ENCODE measurements around the gene DDHD1.
"Not testable (repeated sequence)": the region's sequence is repeated elsewhere in the genome, so short reads cannot be mapped to it uniquely, and the experiment has no call there.

DDHD1 gene

DNA sequence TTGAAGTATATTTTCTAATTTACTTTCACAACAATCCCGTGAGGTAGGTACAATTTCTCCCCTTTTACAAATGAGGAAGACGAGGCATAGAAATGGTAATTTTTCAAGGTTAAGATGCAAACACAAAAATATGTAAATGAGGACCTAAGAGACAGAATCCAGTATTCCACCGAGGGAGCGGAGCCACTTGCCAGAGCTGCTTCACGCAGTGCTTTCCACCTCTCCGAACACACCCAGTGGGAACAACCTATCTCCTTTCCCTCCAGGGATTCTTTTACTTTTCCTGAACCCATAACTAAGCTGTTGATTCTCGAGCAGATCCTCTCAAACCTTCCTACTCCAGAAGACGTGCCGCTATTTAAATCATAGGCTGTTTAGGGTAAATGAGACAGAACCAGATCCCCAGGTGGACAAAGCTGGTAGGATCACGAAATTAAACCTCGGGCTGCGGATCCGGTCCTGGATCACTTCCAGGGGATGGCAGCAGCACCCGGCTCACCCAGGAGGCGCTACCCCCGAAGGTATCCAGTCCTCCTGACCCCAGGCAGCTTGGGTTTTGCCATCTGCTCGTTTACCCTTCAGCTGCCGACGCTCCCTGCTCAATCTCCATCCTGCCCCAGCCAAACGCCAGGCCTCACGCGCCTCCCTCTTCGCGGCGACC is 1.5 kb downstream of the DDHD1 start:
- DNase-seq: peak; percentile 65

- DNase-seq: peak; percentile 23
These were observed 3.3 kb downstream of the DDHD1 start for GRCh38 chr14:53149668-53150316.

GRCh38 chr14:53148671-53149070 is 4.5 kb downstream of the DDHD1 start:
- DNase-seq: peak; percentile 65

GRCh38 chr14:53147893-53148292 is 5.2 kb downstream of the DDHD1 start:
- DNase-seq: no peak

DNA sequence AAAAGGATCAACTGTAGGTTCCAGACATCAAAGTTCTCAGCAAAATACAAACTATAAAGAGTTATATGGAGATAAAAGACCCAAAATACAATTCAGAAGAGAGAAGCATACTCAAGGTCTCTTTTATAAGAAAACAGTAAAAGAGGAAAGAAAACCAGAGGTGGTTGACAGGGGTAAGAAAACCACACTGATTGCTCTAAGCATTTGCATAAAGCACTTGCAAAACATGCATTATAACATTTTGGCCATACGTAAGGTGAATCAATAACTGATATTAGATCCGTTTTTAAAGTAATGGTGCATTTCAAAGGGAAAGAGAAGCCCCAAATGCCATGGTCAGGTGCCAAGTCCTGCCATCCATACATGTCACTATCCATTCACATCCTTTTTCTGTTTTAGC is 5.9 kb downstream of the DDHD1 start:
- no peak for DNase-seq

- DNase-seq: no peak
These were observed 6.4 kb downstream of the DDHD1 start for GRCh38 chr14:53146739-53147138.

GRCh38 chr14:53144244-53144643 is 8.9 kb downstream of the DDHD1 start:
- no peak for DNase-seq

GRCh38 chr14:53140585-53140984 is 12.5 kb downstream of the DDHD1 start:
- DNase-seq: no peak

- DNase-seq: peak; percentile 56
These were observed 15.4 kb downstream of the DDHD1 start for GRCh38 chr14:53137568-53138203.

GRCh38 chr14:53130491-53130890 is 22.6 kb downstream of the DDHD1 start:
- DNase-seq: not testable (repeated sequence)

DNA sequence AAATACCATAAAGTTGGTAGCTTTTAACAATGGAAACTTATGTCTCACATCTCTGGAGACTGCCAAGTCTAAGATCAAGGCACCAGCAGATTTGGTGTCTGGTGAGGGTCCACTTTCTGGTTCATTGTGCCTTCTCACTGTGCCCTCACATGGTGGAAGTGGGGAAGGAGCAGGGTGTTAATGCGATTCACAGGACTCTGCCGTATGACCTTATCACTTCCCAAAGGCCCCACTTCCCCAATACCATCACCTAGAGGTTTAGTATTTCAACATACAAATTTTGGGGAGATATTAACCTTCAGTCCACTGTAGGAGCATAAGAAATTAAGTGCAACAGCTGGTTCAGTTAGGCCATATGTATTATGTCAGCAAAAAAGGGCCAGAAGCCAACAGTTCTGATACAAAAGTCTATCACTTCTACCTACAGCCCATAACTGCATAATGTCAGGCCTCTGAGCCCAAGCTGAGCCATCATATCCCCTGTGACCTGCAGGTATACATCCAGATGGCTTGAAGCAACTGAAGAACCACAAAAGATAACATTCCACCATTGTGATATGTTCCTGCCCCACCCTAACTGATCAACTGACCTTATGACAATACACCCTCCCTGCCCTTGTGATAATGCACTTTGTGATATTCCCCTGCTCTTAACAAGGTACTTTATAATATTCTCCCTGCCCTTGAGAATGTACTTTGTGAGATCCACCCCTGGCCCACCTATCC is 24.7 kb downstream of the DDHD1 start:
- peak; percentile 89 for DNase-seq

GRCh38 chr14:53127832-53128231 is 25.3 kb downstream of the DDHD1 start:
- no peak for DNase-seq

DNA sequence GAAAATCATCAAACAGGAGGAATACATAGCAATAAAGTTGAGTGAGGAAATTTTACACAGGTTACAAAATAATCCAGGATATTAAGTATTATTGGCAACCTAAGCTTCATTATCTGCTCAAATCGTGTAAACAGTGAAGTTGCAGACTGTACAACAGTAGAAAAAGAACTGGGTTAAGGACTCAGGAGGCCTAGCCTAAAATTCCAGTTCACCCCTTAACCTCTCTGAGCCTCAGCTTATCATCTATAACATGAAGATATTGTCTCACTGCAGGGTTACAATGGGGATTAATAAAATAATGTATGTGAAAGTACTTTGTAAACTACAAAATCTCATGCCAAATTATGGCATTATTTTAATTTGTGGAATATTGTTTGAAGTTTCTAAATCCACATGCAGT is 26.0 kb downstream of the DDHD1 start:
- no peak for DNase-seq

DNA sequence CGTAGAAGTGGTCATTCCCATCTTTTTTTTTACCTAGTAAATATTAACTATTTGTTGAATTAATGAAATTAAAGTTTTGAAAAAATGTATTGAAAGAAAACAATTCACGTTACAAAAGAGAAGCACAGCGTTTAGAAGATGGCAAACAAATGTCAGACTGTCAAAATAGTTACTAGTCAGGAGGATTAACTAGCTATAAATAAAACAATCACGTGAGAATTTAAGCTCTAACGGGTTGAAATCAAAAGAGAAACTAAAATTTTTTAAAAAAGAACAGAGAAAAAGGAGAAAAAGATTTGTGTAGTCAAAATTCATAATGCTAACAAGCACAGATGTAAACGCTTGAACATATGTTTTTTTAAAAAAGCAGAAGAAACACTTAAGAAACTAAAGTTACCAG is 26.4 kb downstream of the DDHD1 start:
- no peak for DNase-seq

DNA sequence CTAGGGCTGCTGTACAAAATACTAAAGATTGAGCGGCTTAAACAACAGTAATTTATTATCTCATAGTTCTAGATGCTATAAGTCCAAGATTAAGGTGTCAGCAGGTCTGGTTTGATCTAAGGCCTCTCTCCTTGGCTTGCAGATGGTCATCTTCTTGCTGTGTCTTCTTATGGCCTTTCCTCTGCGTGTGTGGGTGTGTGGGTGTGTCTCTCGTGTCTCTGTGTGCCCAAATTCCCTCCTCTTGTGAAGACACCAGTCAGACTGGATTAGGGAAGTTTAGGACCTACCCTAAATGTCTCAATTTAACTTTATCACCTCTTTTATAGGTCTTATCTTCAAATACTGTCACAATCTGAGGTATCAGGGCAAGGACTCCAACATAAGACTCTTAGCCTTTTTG is 28.3 kb downstream of the DDHD1 start:
- no peak for DNase-seq

- not testable (repeated sequence) for DNase-seq
These were observed 31.7 kb downstream of the DDHD1 start for GRCh38 chr14:53121419-53121818.

GRCh38 chr14:53117479-53117878 is 35.6 kb downstream of the DDHD1 start:
- DNase-seq: not testable (repeated sequence)

DNA sequence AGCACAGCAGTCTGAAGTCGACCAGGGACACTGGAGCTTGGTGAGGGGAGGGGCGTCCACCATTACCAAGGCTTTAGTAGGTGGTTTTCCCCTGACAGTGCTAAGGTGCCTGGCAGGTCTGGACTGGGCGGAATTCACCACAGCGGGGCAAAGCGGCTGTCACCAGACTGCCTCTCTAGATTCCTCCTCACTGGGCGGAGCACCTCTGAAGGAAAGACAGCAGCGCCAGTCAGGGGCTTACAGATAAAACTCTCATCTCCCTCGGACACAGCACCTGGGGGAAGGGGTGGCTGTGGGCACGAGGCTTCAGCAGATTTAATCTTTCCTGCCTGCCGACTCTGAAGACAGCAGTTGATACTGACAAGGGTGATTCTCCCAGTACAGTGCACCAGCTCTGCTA is 39.1 kb downstream of the DDHD1 start:
- DNase-seq: peak; percentile 86

- no peak for DNase-seq
These were observed 43.0 kb downstream of the DDHD1 start for GRCh38 chr14:53110096-53110495.

GRCh38 chr14:53109105-53110041 is 43.8 kb downstream of the DDHD1 start:
- peak; percentile 73 for DNase-seq

DNA sequence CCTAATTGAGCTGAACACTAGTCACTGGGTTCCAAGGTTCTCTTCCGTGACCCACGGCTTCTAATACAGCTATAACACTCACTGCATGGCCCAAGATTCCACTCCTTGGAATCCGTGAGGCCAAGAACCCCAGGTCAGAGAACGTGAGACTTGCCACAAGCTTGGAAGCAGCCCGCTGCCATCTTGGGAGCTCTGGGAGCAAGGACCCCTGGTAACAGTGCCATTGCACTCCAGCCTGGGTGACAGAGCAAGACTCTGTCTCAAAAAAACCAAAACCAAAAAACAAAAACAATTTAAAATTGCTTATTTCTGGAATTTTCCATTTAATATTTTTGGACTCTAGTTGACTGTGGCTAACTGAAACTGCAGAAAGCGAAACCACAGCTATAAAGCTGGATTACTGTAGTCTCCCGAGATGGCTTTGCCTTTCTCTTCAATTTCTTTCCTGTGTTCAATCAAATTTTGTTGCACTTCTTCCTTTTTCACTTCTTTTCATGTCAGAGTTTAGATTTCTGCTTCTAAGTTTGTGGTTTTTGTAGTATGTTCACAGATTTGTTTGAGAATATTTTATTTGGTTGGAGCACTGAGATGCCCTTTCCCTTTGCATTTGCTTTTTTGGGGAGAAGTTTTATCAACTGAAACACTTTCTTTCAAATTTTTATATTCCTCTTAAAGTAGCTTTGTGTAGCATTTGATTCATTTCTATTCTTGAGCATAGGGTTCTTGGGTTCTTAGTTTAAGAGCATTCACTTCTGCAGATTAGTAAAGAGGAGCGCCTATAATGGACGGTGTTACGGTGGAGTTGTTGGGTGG is 44.6 kb downstream of the DDHD1 start:
- no peak for DNase-seq

DNA sequence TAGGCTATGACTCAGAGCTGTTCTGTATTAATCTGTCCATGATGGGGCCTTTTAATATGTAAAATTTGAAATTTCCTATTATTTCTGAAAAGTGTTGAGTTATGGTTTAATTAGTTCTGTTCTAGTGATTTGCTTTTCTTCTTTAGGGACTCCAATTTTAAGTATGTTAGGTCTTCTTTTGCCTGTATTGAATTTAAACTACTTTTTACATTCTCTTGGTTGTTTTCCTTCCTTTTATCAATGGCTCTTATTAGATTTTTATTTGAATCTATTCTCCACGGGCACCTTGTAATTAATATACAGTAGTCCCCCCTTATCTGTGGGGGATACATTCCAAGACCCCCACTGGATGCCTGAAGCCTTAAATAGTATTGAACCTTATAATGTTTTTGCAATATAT is 46.4 kb downstream of the DDHD1 start:
- DNase-seq: no peak

All from hematopoietic multipotent progenitor cell treated with erythropoietin and hydrocortisone succinate and interleukin-3 and kit ligand, for 8 days (in vitro differentiated cells).